ENCODE results near the gene GALT.

DNA sequence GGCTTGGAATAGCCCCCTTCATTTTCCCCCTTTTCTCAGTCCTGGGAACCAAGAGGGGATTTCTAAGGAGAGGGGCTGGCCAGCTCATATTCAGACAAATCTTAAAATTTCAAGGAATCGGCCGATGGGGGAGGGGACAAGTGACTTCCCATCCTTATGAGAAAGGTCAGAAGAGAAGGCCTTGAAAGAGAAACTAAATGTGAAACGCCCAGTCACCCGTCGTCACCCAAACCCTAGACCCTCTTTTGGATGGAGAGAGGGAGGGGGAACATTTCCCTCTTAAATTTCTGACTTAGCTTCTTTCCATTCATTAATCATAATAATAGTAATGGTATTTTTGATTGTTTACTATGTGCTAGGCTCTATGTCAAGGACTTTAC, 45.5 kb downstream of the GALT start:
- no peak for TF ChIP-seq POLR2AphosphoS5 (IDR thresholded peaks at IDR 0.05)
- TF ChIP-seq, protein P1, sequence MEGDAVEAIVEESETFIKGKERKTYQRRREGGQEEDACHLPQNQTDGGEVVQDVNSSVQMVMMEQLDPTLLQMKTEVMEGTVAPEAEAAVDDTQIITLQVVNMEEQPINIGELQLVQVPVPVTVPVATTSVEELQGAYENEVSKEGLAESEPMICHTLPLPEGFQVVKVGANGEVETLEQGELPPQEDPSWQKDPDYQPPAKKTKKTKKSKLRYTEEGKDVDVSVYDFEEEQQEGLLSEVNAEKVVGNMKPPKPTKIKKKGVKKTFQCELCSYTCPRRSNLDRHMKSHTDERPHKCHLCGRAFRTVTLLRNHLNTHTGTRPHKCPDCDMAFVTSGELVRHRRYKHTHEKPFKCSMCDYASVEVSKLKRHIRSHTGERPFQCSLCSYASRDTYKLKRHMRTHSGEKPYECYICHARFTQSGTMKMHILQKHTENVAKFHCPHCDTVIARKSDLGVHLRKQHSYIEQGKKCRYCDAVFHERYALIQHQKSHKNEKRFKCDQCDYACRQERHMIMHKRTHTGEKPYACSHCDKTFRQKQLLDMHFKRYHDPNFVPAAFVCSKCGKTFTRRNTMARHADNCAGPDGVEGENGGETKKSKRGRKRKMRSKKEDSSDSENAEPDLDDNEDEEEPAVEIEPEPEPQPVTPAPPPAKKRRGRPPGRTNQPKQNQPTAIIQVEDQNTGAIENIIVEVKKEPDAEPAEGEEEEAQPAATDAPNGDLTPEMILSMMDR (IDR thresholded peaks at IDR 0.05) = no peak
